ENCODE data around the gene PLCD1. TPM values are rescaled to one million over a fixed set of nuclear protein-coding genes. Genes with fewer than 3 reads are reported as not detected.

The PLCD1 gene
- total RNA-seq, 1 donor from 2014 or later = 28.7 TPM

- no peak for DNase-seq (ENCODE audit: extremely low spot score, unreplicated experiment)
- peak overlapping the region; percentile 98 for H3K27ac Mint-ChIP-seq
- peaks cover 45% of the 10 kb centered on the region for H3K4me1 Mint-ChIP-seq (ENCODE audit: unreplicated experiment)
- H3K9me3 Mint-ChIP-seq = no peaks in the 10 kb centered on the region
- peak overlapping the region; percentile 89 for H3K4me3 Mint-ChIP-seq
- H3K27me3 Mint-ChIP-seq = no peaks in the 10 kb centered on the region
- peaks cover 9% of the 10 kb centered on the region for H3K36me3 Mint-ChIP-seq
- TF ChIP-seq CTCF (conservative IDR thresholded peaks at IDR 0.05) = no peak
Observed at GRCh38 chr3:37994639-37994972, 34.8 kb downstream of the PLCD1 start.

GRCh38 chr3:37993820-37994638 is 35.4 kb downstream of the PLCD1 start:
- Mint-ChIP-seq H3K27me3 (no peaks in the 10 kb centered on the region), H3K9me3 (no peaks in the 10 kb centered on the region), H3K36me3 (peaks cover 7% of the 10 kb centered on the region), H3K4me1 (ENCODE audit: unreplicated experiment) (peaks cover 44% of the 10 kb centered on the region), H3K27ac (peak overlapping the region; percentile 98), H3K4me3 (peak overlapping the region; percentile 89)
- TF ChIP-seq CTCF (conservative IDR thresholded peaks at IDR 0.05) = no peak
- no peak for DNase-seq (ENCODE audit: extremely low spot score, unreplicated experiment)

GRCh38 chr3:37993460-37993819 is 36.0 kb downstream of the PLCD1 start:
- H3K27ac Mint-ChIP-seq = peak overlapping the region; percentile 98
- H3K4me1 Mint-ChIP-seq (ENCODE audit: unreplicated experiment) = peaks cover 45% of the 10 kb centered on the region
- H3K27me3 Mint-ChIP-seq = no peaks in the 10 kb centered on the region
- TF ChIP-seq CTCF (conservative IDR thresholded peaks at IDR 0.05) = no peak
- DNase-seq (ENCODE audit: extremely low spot score, unreplicated experiment) = no peak
- H3K9me3 Mint-ChIP-seq = no peaks in the 10 kb centered on the region
- peaks cover 7% of the 10 kb centered on the region for H3K36me3 Mint-ChIP-seq
- peak overlapping the region; percentile 89 for H3K4me3 Mint-ChIP-seq

- H3K36me3 Mint-ChIP-seq = peaks cover 7% of the 10 kb centered on the region
- H3K4me1 Mint-ChIP-seq (ENCODE audit: unreplicated experiment) = peaks cover 48% of the 10 kb centered on the region
- no peak for TF ChIP-seq CTCF (conservative IDR thresholded peaks at IDR 0.05)
- H3K9me3 Mint-ChIP-seq = no peaks in the 10 kb centered on the region
- H3K4me3 Mint-ChIP-seq = peak overlapping the region; percentile 89
- no peak for DNase-seq (ENCODE audit: extremely low spot score, unreplicated experiment)
- peak overlapping the region; percentile 98 for H3K27ac Mint-ChIP-seq
- H3K27me3 Mint-ChIP-seq = no peaks in the 10 kb centered on the region
Observed at GRCh38 chr3:37993067-37993455, 36.4 kb downstream of the PLCD1 start.

- Mint-ChIP-seq H3K36me3 (peaks cover 7% of the 10 kb centered on the region), H3K27ac (peak overlapping the region; percentile 98), H3K4me1 (ENCODE audit: unreplicated experiment) (peaks cover 51% of the 10 kb centered on the region), H3K4me3 (peak overlapping the region; percentile 89), H3K27me3 (no peaks in the 10 kb centered on the region), H3K9me3 (no peaks in the 10 kb centered on the region)
- DNase-seq (ENCODE audit: extremely low spot score, unreplicated experiment) = no peak
- TF ChIP-seq CTCF (conservative IDR thresholded peaks at IDR 0.05) = no peak
Observed at GRCh38 chr3:37992271-37993066, 37.0 kb downstream of the PLCD1 start.

All from type B pancreatic cell (in vitro differentiated cells).